Measurements from ENCODE around the gene NOD2. TPM values are rescaled to one million over a fixed set of nuclear protein-coding genes. Genes with fewer than 3 reads are reported as not detected.

The NOD2 gene
- total RNA-seq, 1 experiment from 2014 or later = not detected

Other genes starting within 250 kb of the NOD2 start
- 0.10 and 0.14 TPM in 2 replicates for gene NKD1, start 145.2 kb upstream of the NOD2 start, total RNA-seq (2014; rRNA removed; shearing (Covaris generic))
- not detected in 2 replicates for gene SNX20, start 12.3 kb upstream of the NOD2 start, total RNA-seq (2014; rRNA removed; shearing (Covaris generic))
- gene CYLD, start 48.5 kb downstream of the NOD2 start, total RNA-seq (2014; rRNA removed; shearing (Covaris generic)) = 76.8 and 83.4 TPM in 2 replicates